NCI-H345 treated with DMSO at 0.1 percent for 48 hours (cell line): ENCODE data around the gene IRF2.

Source experiments
- DNase-seq: peaks from one replicate; lab custom pipeline; 2025; ENCODE audit not compliant: unreplicated experiment; lab: John Stamatoyannopoulos, UW

Gene IRF2

DNA sequence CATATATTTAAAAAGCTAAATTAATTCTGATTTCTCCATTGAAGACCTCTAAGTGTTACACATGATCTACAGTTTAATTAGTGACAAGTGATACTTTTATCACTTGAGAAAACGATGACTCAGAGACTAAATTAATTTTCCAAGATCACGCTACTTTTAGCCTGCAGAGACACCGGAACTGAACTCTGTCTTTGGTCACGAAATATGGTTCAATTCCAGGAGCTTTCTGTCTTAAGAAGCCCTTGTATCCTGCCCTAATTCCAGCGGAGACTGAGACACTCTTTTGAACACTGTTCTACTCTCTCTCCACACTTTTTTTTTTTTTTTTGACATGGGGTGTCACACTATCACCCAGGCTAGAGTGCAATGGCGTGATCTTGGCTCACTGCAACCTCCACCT is 63.6 kb downstream of the IRF2 start:
- DNase-seq, result no peak

DNA sequence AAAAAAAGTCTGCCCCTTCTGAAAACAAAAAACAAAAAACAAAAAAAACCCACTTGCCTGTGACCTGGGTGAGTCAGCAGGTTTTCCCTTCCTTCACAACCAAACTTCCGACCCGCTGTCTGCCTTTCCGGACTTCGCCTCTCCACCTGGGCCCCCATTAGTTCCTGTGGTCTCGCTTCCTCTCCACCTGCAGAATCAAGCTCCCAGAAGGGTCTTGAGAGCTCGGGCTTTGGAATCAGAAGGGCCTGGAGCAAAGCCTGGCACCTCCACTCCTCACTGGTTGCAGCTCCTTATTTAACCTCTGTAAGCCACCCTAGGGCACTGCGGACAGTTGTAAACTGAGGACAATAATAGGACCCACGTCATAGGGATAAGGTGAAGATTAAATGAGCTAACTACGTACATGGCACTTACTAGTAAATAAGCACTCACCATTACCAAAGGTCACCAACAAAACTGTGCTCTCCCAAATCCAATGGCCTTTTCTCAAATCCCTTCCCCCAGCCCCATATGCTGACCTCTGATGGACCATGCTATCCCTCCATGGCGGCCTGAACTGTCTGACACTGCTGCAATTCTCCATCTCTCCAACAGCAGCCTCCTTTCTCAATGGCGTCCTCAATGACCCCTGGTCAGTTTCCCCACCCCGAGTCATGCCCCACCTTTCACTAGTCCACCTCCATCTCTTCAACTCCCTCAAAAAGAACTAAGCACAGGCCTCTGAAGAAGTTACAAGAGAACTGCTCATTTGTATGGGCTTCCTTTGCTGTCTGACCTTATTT is 64.2 kb downstream of the IRF2 start:
- DNase-seq, result no peak

DNA sequence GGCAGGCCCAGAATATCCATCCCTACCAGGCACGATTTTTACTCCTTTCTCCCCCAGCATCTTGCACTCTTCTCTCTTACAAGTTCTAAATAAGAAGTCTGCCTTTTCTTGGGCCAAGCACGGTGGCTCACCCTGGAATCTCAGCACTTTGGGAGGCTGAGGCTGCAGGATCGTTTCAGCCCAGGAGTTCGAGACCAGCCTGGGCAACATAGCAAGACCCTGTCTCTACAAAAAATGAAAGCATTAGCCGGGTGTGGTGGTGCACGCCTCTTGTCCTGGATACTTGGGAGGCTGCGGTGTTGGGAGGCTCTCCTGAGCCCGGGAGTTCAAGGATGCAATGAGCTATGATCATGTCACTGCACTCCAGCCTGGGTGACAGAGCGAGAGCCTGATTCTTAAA is 64.8 kb downstream of the IRF2 start:
- no peak for DNase-seq

DNA sequence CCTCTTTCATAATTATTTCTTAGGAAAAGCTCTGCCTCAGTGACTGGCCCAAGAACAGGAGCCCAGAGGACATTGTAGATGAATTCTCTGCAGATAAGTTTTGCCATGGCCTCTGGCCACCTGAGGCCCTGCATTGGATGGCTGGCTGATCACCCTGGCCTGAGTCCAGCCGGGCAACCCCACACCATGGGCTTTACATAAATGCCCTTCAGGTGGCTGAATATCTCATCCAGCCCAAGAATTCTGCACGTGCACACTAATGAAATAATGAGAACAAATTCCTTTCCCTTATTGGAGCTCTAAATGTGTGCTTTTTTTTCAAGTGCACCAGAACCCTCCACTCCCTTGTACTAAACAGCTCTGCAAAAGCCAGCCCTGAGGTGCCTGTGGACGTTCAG is 65.7 kb downstream of the IRF2 start:
- DNase-seq, result no peak

DNA sequence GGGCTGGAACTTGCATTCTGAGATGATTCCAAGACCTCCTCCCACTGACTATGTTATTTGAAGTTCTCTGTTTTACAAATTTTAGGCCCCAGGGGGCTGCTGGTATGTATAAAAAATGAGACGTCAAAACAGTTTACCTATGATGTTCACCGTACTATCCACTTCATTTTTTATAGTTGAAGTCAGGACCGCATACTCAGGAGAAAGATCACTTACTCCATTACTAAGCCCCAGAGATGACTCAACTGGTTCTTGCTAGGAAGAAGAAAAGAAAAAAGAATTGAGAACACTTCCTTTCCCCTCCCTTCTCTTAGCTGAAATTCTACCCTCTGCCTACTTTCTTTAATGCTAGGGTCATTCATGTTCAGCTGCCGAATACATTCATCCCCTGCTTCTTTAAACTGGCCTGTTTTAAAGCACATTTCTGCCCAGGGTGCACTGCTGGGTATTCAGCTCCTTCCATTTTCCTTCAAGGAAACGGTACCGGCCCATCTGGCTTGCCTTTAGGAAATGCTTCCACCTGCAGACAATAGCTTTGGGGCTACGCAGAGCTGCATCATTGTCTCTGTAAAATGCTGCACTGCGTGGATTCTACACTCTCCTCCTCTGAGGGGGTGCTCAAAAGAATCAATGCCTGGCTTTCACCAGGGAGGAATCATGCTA is 66.2 kb downstream of the IRF2 start:
- no peak for DNase-seq

DNA sequence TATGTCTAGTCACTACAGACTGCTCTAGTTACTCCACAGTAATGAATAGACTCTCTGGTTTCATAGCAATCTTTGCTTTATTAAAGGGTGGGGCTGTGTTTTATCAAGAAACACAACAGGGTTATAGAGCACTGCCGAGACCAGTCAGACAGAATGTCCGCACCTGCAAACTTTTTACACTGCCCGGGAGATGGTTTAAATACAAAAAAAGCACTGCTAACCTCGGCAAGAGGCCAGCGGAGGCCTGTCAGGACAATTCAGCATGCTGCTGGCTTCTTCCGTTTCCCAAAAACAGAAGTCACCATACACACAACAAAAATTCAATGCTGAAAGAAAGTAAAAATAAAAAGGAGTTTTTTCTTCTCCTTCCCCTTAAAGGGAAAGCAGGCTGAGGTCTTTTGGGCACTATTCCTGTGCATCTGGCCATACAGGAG is 67.4 kb downstream of the IRF2 start:
- no peak for DNase-seq

DNA sequence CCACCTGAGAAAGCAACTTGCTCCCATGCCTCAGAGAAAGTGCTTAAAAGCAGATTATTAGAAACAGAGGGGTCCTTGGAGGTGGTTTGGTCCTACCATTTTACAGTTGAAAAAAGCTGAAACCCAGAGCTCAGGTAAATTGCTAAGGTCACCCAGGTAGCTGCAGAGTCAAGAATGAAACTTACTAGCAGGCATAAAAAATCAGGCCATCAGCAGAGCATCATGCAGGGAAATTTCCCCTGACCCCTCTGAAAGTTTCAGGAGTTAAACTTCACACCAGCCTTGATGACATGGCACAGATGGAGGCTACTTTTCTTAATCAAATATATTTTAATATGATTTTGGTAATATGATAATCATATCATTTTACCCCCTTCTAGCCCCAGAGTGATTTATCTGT is 70.3 kb downstream of the IRF2 start:
- no peak for DNase-seq

DNA sequence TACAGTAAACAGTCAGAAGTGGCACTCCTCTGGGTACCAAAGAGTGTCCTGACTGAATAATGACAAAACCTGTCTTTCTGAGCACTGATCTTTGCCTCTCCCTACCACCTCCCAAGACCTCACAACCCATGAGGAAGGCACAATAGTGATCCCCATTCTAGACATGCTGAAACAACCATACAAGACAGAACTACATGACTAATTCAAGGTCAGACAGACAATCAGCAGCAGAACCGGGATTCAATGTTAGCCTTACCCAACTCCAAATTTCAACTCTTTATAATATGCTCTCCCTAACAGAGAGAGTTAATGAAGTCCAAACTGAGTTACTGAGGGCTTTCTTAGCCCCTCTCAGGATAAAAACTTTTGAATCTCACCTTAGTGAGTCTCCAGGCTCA is 71.0 kb downstream of the IRF2 start:
- DNase-seq, result no peak

DNA sequence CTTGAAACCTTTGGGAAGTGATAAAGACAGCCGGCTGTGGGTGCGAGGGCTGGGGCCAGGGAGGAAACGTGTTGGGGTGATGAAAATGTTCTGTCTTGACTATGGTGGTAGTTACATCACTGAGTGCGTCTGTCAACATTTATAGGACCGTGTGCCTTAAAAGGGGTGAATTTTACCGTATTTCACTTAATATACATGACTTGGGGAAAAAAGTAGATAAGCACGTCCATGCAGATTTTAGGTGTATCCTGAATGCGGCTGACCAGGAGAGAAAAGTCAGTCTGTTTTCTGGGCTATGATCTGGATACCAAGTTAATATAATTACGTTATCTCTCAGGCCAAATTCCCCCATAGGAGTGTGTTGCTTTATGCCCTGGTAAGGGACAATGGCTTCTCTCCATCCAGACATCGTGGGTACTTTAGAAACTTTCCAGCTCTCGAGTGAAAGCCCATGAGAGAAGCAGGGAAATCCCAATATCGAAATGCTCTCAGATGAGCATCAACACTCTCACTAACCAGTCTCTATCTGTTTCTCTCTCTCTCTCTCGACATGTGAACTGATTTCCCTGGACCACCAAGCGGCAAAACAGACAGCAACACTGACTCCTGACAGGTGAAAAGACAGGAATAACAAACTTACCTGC is 71.5 kb downstream of the IRF2 start:
- DNase-seq, result no peak

DNA sequence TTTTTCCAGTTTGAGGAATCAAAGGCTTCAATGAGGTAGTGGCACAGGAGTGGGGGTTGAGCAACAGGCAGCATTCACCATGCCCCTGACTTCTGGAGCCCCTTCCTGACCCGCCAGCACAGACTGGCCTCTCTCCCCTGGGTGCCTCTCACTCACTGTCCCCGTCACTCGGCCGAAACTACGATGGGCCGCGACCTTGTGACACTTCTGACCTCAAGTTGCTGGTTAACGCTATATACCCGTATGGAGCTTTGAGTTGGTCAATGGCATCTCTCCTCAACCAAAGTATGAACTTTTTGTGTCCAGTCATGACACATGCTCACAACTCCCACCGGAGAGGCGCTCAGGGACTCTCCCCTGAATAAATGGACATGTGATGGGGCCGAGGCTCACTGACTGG is 72.1 kb downstream of the IRF2 start:
- DNase-seq, result no peak

DNA sequence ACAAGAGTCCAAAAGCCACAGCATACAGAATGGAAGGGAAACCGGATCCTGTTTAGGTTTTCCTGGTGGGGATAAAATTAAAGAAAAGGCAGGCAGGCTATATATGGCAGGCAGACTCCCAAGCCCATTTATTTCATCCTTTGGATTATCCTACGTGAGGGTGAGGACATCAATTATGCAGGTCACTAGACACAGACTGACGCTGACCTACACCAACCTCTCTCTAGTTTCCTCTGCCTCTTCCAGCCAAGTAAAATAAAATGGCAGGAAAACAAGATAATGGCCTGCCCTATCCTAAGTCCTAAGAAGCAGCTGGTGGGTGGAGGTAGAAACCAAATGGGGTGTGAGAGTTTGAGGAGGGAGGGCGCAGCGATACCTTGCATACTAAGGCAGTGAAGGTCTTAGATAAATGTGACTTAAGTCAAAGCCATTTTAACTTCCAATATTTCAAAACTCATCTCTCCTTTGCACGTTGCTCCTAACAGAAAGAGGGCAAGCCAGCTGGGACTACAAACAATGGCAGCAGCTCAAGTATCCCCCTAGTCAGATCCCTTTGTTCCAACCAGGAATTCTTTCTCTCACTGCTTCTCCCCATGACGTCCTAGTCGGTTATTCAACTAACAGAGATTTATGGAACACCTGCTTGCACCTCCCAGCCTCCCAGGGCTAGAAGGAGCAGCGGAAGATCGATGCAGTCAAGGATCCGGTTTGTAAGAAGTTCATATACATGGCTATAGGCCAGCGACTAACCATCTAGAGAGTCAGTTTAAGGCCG is 72.8 kb downstream of the IRF2 start:
- DNase-seq, result peak; percentile 70

DNA sequence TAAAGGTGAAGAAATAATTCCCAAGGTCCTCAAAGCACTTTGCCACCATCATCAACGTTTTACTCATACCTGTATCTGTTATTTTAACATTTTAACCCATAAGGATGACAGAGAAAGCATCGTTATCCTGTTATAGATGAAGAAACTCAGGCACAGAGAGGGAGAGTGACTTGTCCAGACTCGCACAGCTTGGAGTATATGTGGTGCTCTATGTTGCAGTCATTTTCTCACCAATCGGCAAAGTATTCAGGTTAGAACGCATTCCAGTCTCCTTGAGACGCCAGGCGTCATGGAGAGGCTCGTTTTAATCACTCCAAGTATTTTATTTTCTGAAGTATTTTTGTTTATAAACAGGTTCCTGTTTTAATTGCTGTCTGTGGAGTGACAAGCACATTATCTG is 73.5 kb downstream of the IRF2 start:
- no peak for DNase-seq

DNA sequence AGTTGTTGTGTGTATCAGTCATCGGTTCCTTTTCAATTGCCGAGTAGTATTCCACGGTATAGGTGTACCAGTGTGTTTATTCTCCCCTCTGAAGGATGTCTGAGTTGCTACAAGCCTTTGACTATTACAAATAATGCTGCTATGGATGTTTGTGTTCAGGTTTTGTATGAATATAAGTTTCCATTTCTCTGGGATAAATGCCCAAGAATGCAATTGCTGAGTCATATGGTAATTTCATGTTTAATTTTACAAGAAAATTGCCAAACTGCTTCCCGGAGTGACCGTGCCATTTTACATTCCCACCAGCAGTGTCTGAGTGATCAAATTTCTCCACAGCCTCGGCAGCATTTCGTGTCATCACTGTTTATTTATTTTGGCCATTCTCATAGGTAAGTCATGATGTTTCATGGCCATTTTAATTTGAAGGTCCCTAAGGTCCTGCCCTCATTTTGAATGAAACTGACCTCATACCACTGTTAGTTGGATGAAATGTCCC is 73.9 kb downstream of the IRF2 start:
- no peak for DNase-seq

DNA sequence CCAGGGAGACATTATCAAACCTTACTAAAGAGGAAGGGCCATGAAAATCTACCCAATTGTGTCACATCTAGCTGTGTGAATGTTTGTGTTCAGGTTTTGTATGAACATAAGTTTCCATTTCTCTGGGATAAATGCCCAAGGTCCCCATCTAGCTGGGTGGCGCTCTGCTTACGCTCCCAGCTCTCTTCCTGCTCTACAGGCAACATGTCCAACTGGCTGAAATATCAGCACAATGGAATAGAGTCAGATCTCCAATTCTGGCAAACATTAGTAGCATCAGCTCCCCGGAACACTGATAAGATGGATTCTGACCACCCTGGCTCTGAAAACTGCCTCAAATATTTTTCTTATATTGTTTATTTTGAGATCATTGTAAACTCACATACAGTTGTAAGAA is 74.8 kb downstream of the IRF2 start:
- DNase-seq, result no peak

DNA sequence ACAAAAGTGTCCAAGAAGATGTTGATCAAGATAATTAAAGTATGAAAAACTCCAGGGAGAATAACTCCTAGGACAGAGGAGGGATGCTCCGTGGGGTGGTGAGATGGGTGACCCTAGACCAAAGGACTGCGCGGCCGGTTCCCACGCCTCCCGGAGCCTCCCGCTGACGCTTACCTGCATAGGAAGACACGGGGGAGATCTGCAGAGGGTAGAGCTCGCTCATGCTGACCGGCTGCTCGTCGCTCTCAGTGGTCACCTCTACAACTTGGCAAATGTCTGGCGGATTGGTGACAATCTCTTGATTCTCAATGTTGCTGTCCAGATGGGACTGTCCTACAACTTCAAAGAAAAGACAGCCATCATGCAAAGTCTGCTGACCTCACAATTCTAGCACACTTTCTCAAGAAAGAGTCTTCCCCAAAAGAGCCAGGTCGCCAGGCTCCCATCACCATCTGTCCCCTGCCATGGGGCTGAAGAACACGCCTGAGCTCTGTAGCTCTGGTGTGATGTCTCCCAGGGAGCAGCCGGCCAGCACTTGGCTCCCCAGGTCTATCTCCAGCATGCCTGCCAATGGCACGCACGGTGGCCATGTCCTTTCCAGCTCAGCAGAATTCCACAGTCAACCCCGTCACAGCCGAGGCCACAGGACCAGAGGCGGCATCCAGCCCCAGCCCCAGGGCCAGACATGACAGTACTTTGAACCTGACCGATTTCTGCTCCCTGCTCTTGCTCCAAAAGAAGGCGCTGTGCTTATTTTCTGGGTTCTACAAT is 75.4 kb downstream of the IRF2 start:
- no peak for DNase-seq

DNA sequence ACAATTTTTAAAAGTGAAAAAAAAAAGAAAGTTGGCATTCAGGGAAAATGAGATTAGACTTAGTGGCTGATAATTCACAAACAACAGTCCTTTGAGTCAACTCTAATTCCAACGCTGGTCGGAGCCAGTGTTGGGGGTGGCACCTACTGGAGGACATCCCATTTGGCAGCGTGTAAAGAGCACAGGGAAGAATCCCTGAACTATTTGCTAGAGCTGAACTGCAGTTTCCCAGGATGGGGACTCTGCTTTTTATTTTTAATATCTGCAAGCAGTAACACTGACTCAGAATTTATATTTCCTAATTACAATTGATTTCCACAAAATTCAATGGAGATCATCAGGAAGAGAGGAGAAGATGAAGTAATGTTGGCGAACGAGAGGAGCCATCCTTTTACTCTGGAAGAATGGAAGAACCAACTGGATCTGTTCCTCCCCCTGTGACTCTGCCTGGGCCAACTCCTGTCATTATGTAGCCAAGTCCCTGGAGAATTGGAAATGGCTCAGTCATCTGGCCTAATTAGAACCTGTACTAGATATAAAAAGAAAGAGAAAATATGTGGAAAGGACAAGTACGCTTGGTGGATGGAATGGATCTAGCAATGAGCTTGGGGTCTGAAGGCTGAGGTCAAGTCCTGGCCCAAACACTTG is 76.7 kb downstream of the IRF2 start:
- no peak for DNase-seq

DNA sequence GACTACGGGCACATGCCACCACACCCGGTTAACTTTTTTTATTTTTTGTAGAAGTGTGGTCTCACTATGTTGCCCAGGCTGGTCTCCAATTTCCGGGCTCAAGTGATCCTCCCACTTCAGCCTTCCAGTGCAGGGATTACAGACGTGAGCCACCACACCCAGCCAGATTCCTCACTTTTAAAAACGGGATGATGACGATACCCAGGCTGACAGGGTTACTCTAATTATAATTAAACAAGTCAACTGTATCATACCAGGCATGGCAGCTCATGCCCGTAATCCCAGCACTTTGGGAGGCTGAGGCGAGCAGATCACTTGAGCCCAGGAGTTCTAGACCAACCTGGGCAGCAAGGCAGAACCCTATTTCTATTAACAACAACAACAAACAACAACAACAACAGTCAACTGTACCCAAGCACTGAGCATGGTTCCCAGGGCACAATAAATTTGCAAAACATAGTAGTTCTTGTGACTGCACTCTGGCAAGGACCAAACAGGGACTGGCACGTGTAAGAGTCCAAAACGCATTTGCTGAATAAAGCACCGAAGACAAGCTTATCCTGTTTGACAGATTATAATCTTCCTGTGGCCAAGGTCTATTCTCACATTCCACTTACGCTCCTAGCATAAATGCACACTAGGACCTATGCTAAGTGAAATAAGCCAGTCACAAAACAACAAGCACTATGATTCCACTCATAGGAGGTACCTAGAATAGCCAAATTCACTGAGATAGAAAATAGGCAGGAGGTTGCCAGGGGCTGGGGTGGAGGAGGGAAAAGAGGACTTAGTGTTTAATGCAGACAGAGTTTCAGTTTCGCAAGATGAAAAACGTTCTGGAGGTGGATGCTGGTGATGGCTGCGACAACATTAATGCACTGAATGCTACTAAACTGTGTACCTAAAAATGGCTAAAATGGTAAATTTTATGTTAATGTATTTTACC is 77.5 kb downstream of the IRF2 start:
- no peak for DNase-seq

DNA sequence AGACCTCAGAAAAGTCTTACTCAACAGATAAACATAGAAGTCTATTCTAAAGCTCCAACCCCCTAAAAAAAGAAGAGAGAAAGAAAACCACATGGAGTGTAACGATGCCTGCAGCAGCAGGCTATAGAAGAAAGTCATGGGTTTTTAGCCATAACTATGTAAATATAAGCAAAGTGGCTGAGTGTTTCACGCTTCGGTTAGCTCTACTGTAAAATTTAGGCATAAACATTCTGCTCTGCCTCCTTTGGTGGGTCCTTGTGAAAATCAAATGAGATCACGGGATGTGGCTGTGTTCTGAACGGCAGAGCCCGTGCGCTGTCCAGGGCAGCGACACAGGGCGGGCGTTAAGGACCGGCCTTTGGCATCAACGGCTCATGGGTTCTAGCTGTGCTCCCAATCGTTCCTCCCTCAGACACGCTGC is 78.4 kb downstream of the IRF2 start:
- DNase-seq, result no peak

DNA sequence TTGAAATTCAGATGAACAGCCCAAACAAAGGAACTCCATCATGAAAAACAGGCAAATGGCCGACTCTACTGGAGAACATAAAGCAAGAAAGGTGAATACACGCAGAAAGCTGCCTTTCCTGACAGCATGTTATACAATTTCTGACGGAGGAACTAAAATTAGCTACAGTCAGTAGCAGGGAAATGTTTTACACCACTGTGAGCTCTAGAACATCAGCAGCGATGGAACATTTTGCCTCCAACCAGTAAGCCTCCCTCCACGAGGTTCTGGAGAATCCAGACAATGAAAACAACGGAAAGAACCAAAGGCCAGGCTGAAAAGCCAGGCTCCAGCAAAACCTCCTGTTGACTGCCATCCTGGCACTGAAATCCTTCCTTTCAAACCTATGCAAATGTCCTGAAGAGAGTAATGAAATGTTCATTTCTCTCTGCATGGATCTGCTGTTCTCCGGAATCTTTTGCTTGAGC is 78.9 kb downstream of the IRF2 start:
- DNase-seq, result no peak
